PFSK-1 (cell line): ENCODE results near the gene DAPK1.

Experiments used
- FOXP2 ChIP-seq: optimal IDR thresholded peaks from 2 replicates; pipeline ENCODE3; 2011; ENCODE audit warnings: borderline replicate concordance, control low read depth, inconsistent platforms; ENCODE audit not compliant: insufficient read depth; ENCODE audit errors: extremely low read length, extremely low read depth
- POLR2AphosphoS5 ChIP-seq: IDR thresholded peaks from 2 replicates; pipeline ENCODE4 v1.6.1; 2012; ENCODE audit warnings: low read depth, mild to moderate bottlenecking, control low read depth, low read length, moderate library complexity
- SIN3A ChIP-seq: IDR thresholded peaks from 2 replicates; pipeline ENCODE4 v1.6.1; 2012; ENCODE audit warnings: mild to moderate bottlenecking, low read length, moderate library complexity, borderline replicate concordance; ENCODE audit not compliant: insufficient read depth
- TAF1 ChIP-seq: IDR thresholded peaks from 2 replicates; pipeline ENCODE4 v1.6.1; 2012; ENCODE audit warnings: low read length, control low read depth, borderline replicate concordance; ENCODE audit not compliant: insufficient read depth
- TF ChIP-seq, protein P1 (sequence below), 2 experiments: IDR thresholded peaks; 2 replicates each; pipeline versions ENCODE4 v1.6.1 to v1.8.0; 2011 to 2012; ENCODE audit warnings: low read depth in 2 of 2, low read length in 2 of 2, control low read depth in 1 of 2, inconsistent platforms in 1 of 2, mild to moderate bottlenecking in 1 of 2, moderate library complexity in 1 of 2; ENCODE audit not compliant: insufficient read depth in 1 of 2

Gene DAPK1

DNA sequence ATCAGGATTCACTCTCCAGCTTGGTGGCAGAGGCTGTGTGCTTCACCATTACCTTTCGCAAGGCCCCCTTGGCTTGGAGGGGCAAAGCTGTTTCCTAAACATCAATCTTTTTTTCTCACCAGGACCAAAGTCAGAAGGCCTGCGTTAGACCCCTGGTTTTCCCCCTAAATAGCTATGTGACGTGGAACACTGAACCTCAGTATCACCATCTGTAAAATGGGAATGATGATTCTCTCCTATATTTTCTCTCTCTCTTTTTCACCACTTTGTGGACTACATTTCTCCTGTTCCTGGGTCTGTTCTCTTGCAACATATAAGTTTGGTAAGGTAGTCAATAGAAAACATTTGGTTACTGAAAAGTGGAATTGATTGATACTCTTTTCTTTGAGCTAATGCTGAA, 50.5 kb downstream of the DAPK1 start:
- no peak for TF ChIP-seq FOXP2
- no peak for TF ChIP-seq SIN3A
- no peak for TF ChIP-seq POLR2AphosphoS5
- TF ChIP-seq, protein P1, sequence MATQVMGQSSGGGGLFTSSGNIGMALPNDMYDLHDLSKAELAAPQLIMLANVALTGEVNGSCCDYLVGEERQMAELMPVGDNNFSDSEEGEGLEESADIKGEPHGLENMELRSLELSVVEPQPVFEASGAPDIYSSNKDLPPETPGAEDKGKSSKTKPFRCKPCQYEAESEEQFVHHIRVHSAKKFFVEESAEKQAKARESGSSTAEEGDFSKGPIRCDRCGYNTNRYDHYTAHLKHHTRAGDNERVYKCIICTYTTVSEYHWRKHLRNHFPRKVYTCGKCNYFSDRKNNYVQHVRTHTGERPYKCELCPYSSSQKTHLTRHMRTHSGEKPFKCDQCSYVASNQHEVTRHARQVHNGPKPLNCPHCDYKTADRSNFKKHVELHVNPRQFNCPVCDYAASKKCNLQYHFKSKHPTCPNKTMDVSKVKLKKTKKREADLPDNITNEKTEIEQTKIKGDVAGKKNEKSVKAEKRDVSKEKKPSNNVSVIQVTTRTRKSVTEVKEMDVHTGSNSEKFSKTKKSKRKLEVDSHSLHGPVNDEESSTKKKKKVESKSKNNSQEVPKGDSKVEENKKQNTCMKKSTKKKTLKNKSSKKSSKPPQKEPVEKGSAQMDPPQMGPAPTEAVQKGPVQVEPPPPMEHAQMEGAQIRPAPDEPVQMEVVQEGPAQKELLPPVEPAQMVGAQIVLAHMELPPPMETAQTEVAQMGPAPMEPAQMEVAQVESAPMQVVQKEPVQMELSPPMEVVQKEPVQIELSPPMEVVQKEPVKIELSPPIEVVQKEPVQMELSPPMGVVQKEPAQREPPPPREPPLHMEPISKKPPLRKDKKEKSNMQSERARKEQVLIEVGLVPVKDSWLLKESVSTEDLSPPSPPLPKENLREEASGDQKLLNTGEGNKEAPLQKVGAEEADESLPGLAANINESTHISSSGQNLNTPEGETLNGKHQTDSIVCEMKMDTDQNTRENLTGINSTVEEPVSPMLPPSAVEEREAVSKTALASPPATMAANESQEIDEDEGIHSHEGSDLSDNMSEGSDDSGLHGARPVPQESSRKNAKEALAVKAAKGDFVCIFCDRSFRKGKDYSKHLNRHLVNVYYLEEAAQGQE (IDR thresholded peaks at IDR 0.05; ENCODE audit: insufficient read depth in 1 of 2, low read depth in 2 of 2, low read length in 2 of 2): no peak
- no peak for TF ChIP-seq TAF1

DNA sequence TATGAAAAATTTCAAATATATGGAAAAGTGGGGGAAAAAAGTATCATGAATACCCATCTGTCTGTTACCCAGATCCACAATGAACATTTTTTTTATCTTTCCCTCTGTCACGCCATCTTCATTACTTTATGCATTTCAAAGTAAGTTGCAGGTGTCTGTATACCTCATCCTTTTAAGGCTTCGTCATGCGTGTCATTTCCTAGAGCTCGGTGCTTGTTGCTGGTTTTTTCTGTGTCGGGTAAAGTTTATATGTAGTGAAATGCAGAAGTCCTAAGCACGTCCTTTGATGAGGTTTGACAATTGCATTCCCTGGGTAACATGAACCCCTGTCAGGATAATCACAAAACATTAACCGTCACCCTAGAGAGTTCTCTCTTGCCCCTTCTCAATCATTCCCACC, 52.1 kb downstream of the DAPK1 start:
- no peak for TF ChIP-seq FOXP2
- no peak for TF ChIP-seq SIN3A
- TF ChIP-seq, protein P1 (IDR thresholded peaks at IDR 0.05; ENCODE audit: insufficient read depth in 1 of 2, low read depth in 2 of 2, low read length in 2 of 2): no peak
- no peak for TF ChIP-seq TAF1
- TF ChIP-seq POLR2AphosphoS5: no peak

DNA sequence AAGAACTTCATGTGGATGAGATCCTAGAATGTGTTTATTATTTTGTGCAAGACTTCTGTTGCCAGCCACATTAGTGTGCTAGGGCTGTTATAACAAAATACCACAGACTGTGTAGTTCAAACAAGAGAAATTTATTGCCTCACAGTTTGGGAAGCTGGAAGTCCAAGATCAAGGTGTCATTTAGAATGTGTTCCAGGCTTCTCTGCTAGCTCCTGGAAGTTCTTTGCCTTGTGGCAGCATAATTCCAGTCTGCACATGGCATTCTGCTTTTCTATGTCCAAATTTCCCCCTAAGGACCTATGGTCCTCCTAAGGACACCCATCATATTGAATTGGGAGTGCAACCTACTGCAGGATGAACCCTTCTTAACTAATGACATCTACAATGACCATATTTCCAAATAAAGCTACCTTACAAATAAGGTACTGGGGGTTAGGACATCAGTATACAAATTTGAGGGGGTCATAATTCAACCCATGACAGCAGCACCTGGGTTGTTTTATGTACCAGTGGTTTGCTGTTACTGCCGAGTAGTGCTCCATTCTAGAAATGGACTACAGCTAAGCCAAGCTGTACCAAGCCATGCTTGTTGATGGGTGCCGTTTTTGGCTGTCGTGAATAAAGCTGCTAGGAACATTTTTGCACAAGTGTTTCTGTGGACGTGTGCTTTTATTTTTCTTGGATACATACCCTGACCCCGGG, 52.7 kb downstream of the DAPK1 start:
- TF ChIP-seq POLR2AphosphoS5 (no peak), FOXP2 (no peak), TAF1 (no peak), SIN3A (no peak)
- TF ChIP-seq, protein P1 (IDR thresholded peaks at IDR 0.05; ENCODE audit: insufficient read depth in 1 of 2, low read depth in 2 of 2, low read length in 2 of 2): no peak

DNA sequence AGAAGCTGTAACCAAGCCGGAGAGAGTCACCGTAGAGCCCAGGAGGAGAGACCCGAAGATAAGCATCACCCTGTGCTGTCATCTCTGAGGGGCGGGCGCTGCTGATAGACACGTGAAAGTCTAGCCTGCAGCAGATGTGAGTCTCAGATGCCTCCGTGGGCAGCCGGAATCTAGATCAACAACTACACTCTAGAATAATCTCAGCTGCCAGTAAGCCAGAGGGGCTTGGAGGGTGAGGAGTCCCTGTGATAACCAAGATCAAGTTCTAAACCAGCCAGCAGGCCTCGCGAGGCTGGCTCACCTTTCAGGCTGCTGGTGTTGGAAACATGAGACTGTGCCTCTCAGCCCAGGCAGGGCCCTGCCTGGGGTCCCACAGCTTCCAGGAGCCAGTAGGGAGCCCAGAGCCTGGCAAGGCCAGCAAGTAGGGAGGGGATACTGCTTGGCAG, 54.1 kb downstream of the DAPK1 start:
- TF ChIP-seq, protein P1 (IDR thresholded peaks at IDR 0.05; ENCODE audit: insufficient read depth in 1 of 2, low read depth in 2 of 2, low read length in 2 of 2): no peak
- TF ChIP-seq POLR2AphosphoS5 (no peak), SIN3A (no peak)
